ENCODE data around the gene ESPNL. TPM values are rescaled to one million over a fixed set of nuclear protein-coding genes. Genes with fewer than 3 reads are reported as not detected.

The ESPNL gene
- total RNA-seq, 1 experiment from 2014 or later = 0.85 TPM

GRCh38 chr2:238082151-238082550 is 18.0 kb upstream of the ESPNL start:
- Histone ChIP-seq H3K27ac (ENCODE audit: low read length) (no peak overlapping the region), H3K9me3 (ENCODE audit: control insufficient read depth, insufficient read depth, low read depth, low read length) (peaks cover 6% of the 10 kb centered on the region; the same call in 1 of the 2 replicates), H3K4me3 (ENCODE audit: low read depth in 2 of 2, low read length in 2 of 2) (no peak overlapping the region), H3K4me1 (ENCODE audit: control insufficient read depth, insufficient read depth, low read length) (no peaks in the 10 kb centered on the region), H3K36me3 (ENCODE audit: control insufficient read depth, insufficient read depth, low read length) (no peaks in the 10 kb centered on the region), H3K27me3 (ENCODE audit: control insufficient read depth, insufficient read depth, low read length) (no peaks in the 10 kb centered on the region)
- TF ChIP-seq TCF7L2 (IDR thresholded peaks at IDR 0.05; ENCODE audit: low read depth, low read length) = no peak
- TF ChIP-seq SIN3A (IDR thresholded peaks at IDR 0.05; ENCODE audit: borderline replicate concordance, insufficient read depth, low read depth, low read length) = no peak
- TF ChIP-seq REST (IDR thresholded peaks at IDR 0.05; ENCODE audit: insufficient read depth in 1 of 2, low read depth in 2 of 2, low read length in 1 of 2) = no peak
- TF ChIP-seq POLR2AphosphoS5 (IDR thresholded peaks at IDR 0.05; ENCODE audit: low read depth, low read length) = no peak
- TF ChIP-seq CTCF (IDR thresholded peaks at IDR 0.05) = no peak
- ChIA-PET POLR2A (no interaction called here), CTCF (no interaction called here)
- no TSS peak for BruUV-seq (replicated peaks)
- no peak for DNase-seq (ENCODE audit: low read depth, low spot score)
- in situ Hi-C loops (cut with HindIII; ENCODE audit: low pct_unique_long_range_greater_than_20kb, low sequenced_read_pairs) (no loop called here), intact Hi-C loops (cut with micrococcal nuclease; ENCODE audit: unreplicated experiment) (no loop called here)
- ATAC-seq = no peak

- POLR2A ChIA-PET = no interaction called here
- BruUV-seq (replicated peaks) = no TSS peak
- ATAC-seq (no peak), DNase-seq (ENCODE audit: low read depth, low spot score) (no peak)
- intact Hi-C loops (cut with micrococcal nuclease; ENCODE audit: unreplicated experiment) = no loop called here
- in situ Hi-C loops (cut with HindIII; ENCODE audit: low pct_unique_long_range_greater_than_20kb, low sequenced_read_pairs) = no loop called here
- Histone ChIP-seq H3K27me3 (ENCODE audit: control insufficient read depth, insufficient read depth, low read length) (no peaks in the 10 kb centered on the region), H3K27ac (ENCODE audit: low read length) (no peak overlapping the region), H3K36me3 (ENCODE audit: control insufficient read depth, insufficient read depth, low read length) (no peaks in the 10 kb centered on the region), H3K9me3 (ENCODE audit: control insufficient read depth, insufficient read depth, low read depth, low read length) (peaks cover 6% of the 10 kb centered on the region; the same call in 1 of the 2 replicates), H3K4me3 (ENCODE audit: low read depth in 2 of 2, low read length in 2 of 2) (no peak overlapping the region), H3K4me1 (ENCODE audit: control insufficient read depth, insufficient read depth, low read length) (no peaks in the 10 kb centered on the region)
- CTCF ChIA-PET = no interaction called here
- TF ChIP-seq POLR2AphosphoS5 (IDR thresholded peaks at IDR 0.05; ENCODE audit: low read depth, low read length) = no peak
- no peak for TF ChIP-seq SIN3A (IDR thresholded peaks at IDR 0.05; ENCODE audit: borderline replicate concordance, insufficient read depth, low read depth, low read length)
- TF ChIP-seq CTCF (IDR thresholded peaks at IDR 0.05) = no peak
- TF ChIP-seq REST (IDR thresholded peaks at IDR 0.05; ENCODE audit: insufficient read depth in 1 of 2, low read depth in 2 of 2, low read length in 1 of 2) = no peak
- TF ChIP-seq TCF7L2 (IDR thresholded peaks at IDR 0.05; ENCODE audit: low read depth, low read length) = no peak
These were observed 17.3 kb upstream of the ESPNL start for GRCh38 chr2:238082827-238083226.

Data from Panc1 (cell line).